Trophoblast cell (in vitro differentiated cells and primary cell): Measurements from ENCODE around the gene MORN1.

Source experiments
- DNase-seq, 2 donors: peaks; one replicate each; pipeline ENCODE4 v3.0.0-alpha.2; 2016
- H2AFZ ChIP-seq: 2 replicates; pipeline ENCODE4 v1.6.1; 2013; ENCODE audit warnings: low read length, moderate library complexity, mild to moderate bottlenecking; ENCODE audit not compliant: insufficient read depth, poor library complexity
- H2AK5ac ChIP-seq: 2 replicates; pipeline ENCODE4 v1.6.1; 2013; ENCODE audit warnings: mild to moderate bottlenecking, low read length
- H2BK120ac ChIP-seq: 2 replicates; pipeline ENCODE4 v1.6.1; 2013; ENCODE audit warnings: low read length, mild to moderate bottlenecking, moderate library complexity; ENCODE audit not compliant: insufficient read depth, poor library complexity
- H2BK12ac ChIP-seq: 2 replicates; pipeline ENCODE4 v1.6.1; 2013; ENCODE audit warnings: mild to moderate bottlenecking, low read length, moderate library complexity
- H2BK5ac ChIP-seq: 2 replicates; pipeline ENCODE4 v1.6.1; 2013; ENCODE audit warnings: low read length, low read depth, moderate library complexity, mild to moderate bottlenecking; ENCODE audit not compliant: poor library complexity
- H3K14ac ChIP-seq: 2 replicates; pipeline ENCODE4 v1.6.1; 2013; ENCODE audit warnings: mild to moderate bottlenecking, low read length
- H3K18ac ChIP-seq: 2 replicates; pipeline ENCODE4 v1.6.1; 2013; ENCODE audit warnings: mild to moderate bottlenecking, low read length
- H3K23ac ChIP-seq: 2 replicates; pipeline ENCODE4 v1.6.1; 2013; ENCODE audit warnings: low read length
- H3K27ac ChIP-seq: 2 replicates; pipeline ENCODE4 v1.5.1; 2013; ENCODE audit warnings: low read depth, mild to moderate bottlenecking, inconsistent platforms, low read length, moderate library complexity
- H3K27me3 ChIP-seq: 2 replicates; pipeline ENCODE4 v1.6.1; 2013; ENCODE audit warnings: inconsistent platforms, mild to moderate bottlenecking, low read length, moderate library complexity; ENCODE audit not compliant: insufficient read depth
- H3K36me3 ChIP-seq, 2 experiments: 1 replicate in 1 of 2; 2 replicates in 1 of 2; pipeline ENCODE4 v1.6.1; 2013; ENCODE audit warnings: low read length in 2 of 2, mild to moderate bottlenecking in 2 of 2, moderate library complexity in 1 of 2; ENCODE audit not compliant: insufficient read depth in 2 of 2, control insufficient read depth in 1 of 2
- H3K4ac ChIP-seq: 2 replicates; pipeline ENCODE4 v1.6.1; 2013; ENCODE audit warnings: low read depth, mild to moderate bottlenecking, low read length, moderate library complexity
- H3K4me1 ChIP-seq, 2 experiments: 1 replicate in 1 of 2; 2 replicates in 1 of 2; pipeline ENCODE4 v1.6.1; 2013; ENCODE audit warnings: low read length in 2 of 2, mild to moderate bottlenecking in 2 of 2, moderate library complexity in 1 of 2; ENCODE audit not compliant: insufficient read depth in 2 of 2, control insufficient read depth in 1 of 2
- H3K4me2 ChIP-seq: 2 replicates; pipeline ENCODE4 v1.6.1; 2013; ENCODE audit warnings: inconsistent platforms, mild to moderate bottlenecking, low read length, moderate library complexity
- H3K4me3 ChIP-seq: 2 replicates; pipeline ENCODE4 v1.5.1; 2013; ENCODE audit warnings: mild to moderate bottlenecking, low read depth, low read length, inconsistent platforms
- H3K79me1 ChIP-seq: one replicate; pipeline ENCODE4 v1.6.1; 2013; ENCODE audit warnings: low read length
- H3K79me2 ChIP-seq: 2 replicates; pipeline ENCODE4 v1.6.1; 2013; ENCODE audit warnings: low read length, mild to moderate bottlenecking; ENCODE audit not compliant: control insufficient read depth, insufficient read depth, poor library complexity
- H3K9ac ChIP-seq: 2 replicates; pipeline ENCODE4 v1.6.1; 2013; ENCODE audit warnings: mild to moderate bottlenecking, low read length
- H3K9me3 ChIP-seq: 2 replicates; pipeline ENCODE4 v1.6.1; 2013; ENCODE audit warnings: low read depth, mild to moderate bottlenecking, control low read depth, inconsistent platforms, low read length; ENCODE audit not compliant: insufficient read depth
- H4K12ac ChIP-seq: 2 replicates; pipeline ENCODE4 v1.6.1; 2013; ENCODE audit warnings: low read depth, mild to moderate bottlenecking, low read length, moderate library complexity
- H4K8ac ChIP-seq: 2 replicates; pipeline ENCODE4 v1.6.1; 2013; ENCODE audit warnings: low read depth, mild to moderate bottlenecking, low read length, moderate library complexity
- H4K91ac ChIP-seq: one replicate; pipeline ENCODE4 v1.6.1; 2013; ENCODE audit warnings: low read depth, mild to moderate bottlenecking, low read length, moderate library complexity
- WGBS: extraction: QIAGEN DNeasy Blood & Tissue Kit; methylation state at CpG from one replicate; pipeline ENCODE4 v1.1.7; 2013; ENCODE audit warnings: missing lambda C conversion rate; ENCODE audit not compliant: insufficient read length, insufficient coverage; ENCODE audit errors: extremely low coverage; 5-methylcytosine and 5-hydroxymethylcytosine counted together

Gene MORN1

DNA sequence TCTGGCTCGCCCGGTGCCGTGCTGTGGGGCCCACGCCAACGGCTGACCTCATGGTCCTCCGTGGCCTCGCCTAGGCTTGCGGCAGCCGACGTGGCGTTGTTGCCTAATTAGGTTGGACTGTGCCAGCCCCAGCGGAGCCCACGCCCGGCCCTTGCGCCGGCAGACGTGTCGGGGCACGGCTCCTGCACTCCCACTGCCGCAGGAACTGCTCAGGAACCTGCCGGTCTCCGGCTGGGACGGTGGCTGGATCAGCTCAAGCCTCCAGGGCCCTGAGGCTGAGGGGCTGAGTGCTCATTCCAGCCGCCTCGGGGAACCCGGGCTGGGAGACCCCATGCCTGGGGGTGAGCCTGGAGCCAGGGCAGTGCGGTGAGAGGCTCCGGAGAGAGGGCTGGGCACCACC lies 37.1 kb upstream of the MORN1 start:
- Histone ChIP-seq H3K9me3 (peaks cover 20% of the 10 kb centered on the region), H3K4me2 (no peak overlapping the region), H3K27ac (no peak overlapping the region), H3K4me3 (no peak overlapping the region), H3K27me3 (no peaks in the 10 kb centered on the region), H4K12ac (no peak overlapping the region), H3K79me2 (no peaks in the 10 kb centered on the region), H3K9ac (no peak overlapping the region), H3K14ac (no peak overlapping the region), H4K91ac (no peak overlapping the region), H2BK120ac (no peak overlapping the region), H4K8ac (no peak overlapping the region), H2BK12ac (no peak overlapping the region), H3K18ac (no peak overlapping the region), H3K4me1 (no peaks in the 10 kb centered on the region), H2AFZ (no peak overlapping the region), H3K36me3 (no peaks in the 10 kb centered on the region), H2AK5ac (no peak overlapping the region), H3K79me1 (no peaks in the 10 kb centered on the region), H3K4ac (no peak overlapping the region), H3K23ac (no peak overlapping the region), H2BK5ac (no peak overlapping the region)
- no peak for DNase-seq
- no CpG with 5 or more reads among the region's 28 CpGs for WGBS

- H2BK5ac ChIP-seq, result no peak overlapping the region
- H3K9me3 ChIP-seq, result peaks cover 25% of the 10 kb centered on the region
- no peaks in the 10 kb centered on the region for H3K27me3 ChIP-seq
- no peak overlapping the region for H3K18ac ChIP-seq
- H3K27ac ChIP-seq, result no peak overlapping the region
- no peak overlapping the region for H3K4ac ChIP-seq
- no peak overlapping the region for H2AK5ac ChIP-seq
- no peaks in the 10 kb centered on the region for H3K79me1 ChIP-seq
- no peak overlapping the region for H3K9ac ChIP-seq
- H4K8ac ChIP-seq, result no peak overlapping the region
- no CpG with 5 or more reads among the region's 10 CpGs for WGBS
- H3K14ac ChIP-seq, result no peak overlapping the region
- H2BK12ac ChIP-seq, result no peak overlapping the region
- no peak overlapping the region for H3K23ac ChIP-seq
- H2BK120ac ChIP-seq, result no peak overlapping the region
- H2AFZ ChIP-seq, result no peak overlapping the region
- no peak overlapping the region for H3K4me2 ChIP-seq
- DNase-seq, result no peak
- H3K36me3 ChIP-seq, result no peaks in the 10 kb centered on the region
- no peak overlapping the region for H3K4me3 ChIP-seq
- H3K4me1 ChIP-seq, result no peaks in the 10 kb centered on the region
- H4K91ac ChIP-seq, result no peak overlapping the region
- no peak overlapping the region for H4K12ac ChIP-seq
- no peaks in the 10 kb centered on the region for H3K79me2 ChIP-seq
These were observed 36.6 kb upstream of the MORN1 start for GRCh38 chr1:2427976-2428375.

GRCh38 chr1:2427051-2427450 lies 35.7 kb upstream of the MORN1 start:
- Histone ChIP-seq H2BK12ac (no peak overlapping the region), H3K4me1 (no peaks in the 10 kb centered on the region), H3K4ac (no peak overlapping the region), H3K79me1 (no peaks in the 10 kb centered on the region), H3K14ac (no peak overlapping the region), H2BK5ac (no peak overlapping the region), H3K36me3 (no peaks in the 10 kb centered on the region), H3K4me3 (no peak overlapping the region), H3K4me2 (no peak overlapping the region), H3K27me3 (no peaks in the 10 kb centered on the region), H3K9me3 (peaks cover 27% of the 10 kb centered on the region), H2AFZ (no peak overlapping the region), H3K27ac (no peak overlapping the region), H4K91ac (no peak overlapping the region), H3K23ac (no peak overlapping the region), H3K18ac (no peak overlapping the region), H3K9ac (no peak overlapping the region), H2AK5ac (no peak overlapping the region), H4K8ac (no peak overlapping the region), H2BK120ac (no peak overlapping the region), H3K79me2 (no peaks in the 10 kb centered on the region), H4K12ac (no peak overlapping the region)
- WGBS, result no CpG with 5 or more reads among the region's 18 CpGs
- DNase-seq, result no peak

DNA sequence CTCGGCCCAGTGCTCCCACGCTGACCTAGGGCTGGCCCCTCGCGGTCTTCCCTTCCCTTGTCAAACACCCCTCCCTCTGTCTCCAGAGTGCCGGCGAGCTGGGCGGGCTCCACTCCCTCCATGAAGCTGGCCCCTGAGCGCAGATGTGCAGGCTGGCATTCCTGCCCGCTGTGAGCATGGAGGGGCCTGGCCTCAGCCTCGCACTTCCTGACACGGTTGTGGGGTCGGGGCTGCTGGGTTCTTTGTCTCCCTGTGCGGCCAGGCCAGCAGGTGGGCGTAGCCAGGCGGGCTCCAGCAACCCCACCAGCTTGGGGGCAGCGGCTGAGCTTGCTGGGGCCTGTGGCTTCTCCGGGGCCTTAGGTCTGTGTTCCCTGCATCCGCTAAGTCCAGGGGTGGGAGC lies 35.2 kb upstream of the MORN1 start:
- H3K36me3 ChIP-seq, result no peaks in the 10 kb centered on the region
- H3K4me1 ChIP-seq, result no peaks in the 10 kb centered on the region
- H3K27me3 ChIP-seq, result no peaks in the 10 kb centered on the region
- no peak overlapping the region for H3K27ac ChIP-seq
- H4K12ac ChIP-seq, result no peak overlapping the region
- no peak overlapping the region for H3K18ac ChIP-seq
- no peak overlapping the region for H3K14ac ChIP-seq
- H2BK5ac ChIP-seq, result no peak overlapping the region
- H2BK120ac ChIP-seq, result no peak overlapping the region
- H4K91ac ChIP-seq, result no peak overlapping the region
- H2AFZ ChIP-seq, result no peak overlapping the region
- H3K4ac ChIP-seq, result no peak overlapping the region
- no peak overlapping the region for H2AK5ac ChIP-seq
- H3K9ac ChIP-seq, result no peak overlapping the region
- no peak overlapping the region for H3K4me2 ChIP-seq
- no peak for DNase-seq
- H3K4me3 ChIP-seq, result no peak overlapping the region
- no peak overlapping the region for H3K23ac ChIP-seq
- H3K9me3 ChIP-seq, result peaks cover 27% of the 10 kb centered on the region
- H2BK12ac ChIP-seq, result no peak overlapping the region
- WGBS, result no CpG with 5 or more reads among the region's 18 CpGs
- H3K79me2 ChIP-seq, result no peaks in the 10 kb centered on the region
- no peaks in the 10 kb centered on the region for H3K79me1 ChIP-seq
- no peak overlapping the region for H4K8ac ChIP-seq
